HG02588 (cell line): ENCODE measurements around the gene ABCD4.

Source experiments
- ATAC-seq: cut with Tn5 transposase; IDR thresholded peaks from one replicate; pipeline ENCODE4 v1.9.1; 2021; ENCODE audit warnings: mild to moderate bottlenecking, moderate library complexity; ENCODE audit not compliant: unreplicated experiment

Gene ABCD4

DNA sequence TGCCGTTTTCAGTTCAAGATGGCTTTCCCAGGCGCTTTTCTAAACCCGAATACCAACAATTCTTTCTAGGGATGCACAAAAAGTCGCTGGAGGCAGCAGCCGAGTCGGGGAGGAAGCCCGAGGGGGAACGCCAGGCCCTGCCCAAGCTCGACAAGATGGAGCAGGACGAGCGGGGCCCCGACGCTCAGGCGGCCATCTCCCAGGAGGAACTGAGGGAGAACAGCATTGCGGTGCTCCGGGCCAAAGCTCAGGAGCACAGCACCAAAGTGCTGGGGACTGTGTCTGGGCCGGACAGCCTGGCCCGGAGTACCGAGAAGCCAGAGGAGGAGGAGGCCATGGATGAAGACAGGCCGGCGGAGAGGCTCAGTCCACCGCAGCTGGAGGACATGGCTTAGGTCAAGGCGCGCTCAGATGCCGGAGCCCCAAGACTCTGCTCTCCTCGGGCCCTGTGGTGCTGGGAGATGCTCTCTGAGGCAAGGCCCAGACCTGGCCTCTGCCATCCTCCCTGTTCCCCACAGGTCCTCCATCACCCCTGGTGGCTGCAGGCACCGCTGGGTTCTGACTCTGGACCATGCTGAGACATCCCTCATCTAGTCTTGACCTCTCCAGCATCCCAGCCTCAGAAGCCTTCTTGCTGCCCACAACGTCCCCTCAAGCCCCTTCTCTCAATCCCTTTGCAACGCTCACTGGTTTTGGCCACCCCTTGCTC, 42.1 kb downstream of the ABCD4 start:
- no peak for ATAC-seq

DNA sequence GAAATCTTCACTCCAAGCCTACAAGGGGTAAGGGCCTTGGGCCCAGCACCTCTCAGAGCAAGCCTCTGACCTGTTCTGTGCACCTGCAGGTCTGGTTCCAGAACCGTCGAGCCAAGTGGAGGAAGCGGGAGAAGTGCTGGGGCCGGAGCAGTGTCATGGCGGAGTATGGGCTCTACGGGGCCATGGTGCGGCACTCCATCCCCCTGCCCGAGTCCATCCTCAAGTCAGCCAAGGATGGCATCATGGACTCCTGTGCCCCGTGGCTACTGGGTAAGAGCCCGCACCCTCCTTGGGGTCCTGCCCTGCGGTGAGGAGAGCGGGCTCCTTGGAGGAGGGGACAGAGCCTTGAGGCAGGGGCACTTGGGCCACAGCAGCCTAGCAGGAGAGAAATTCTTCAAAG, 43.2 kb downstream of the ABCD4 start:
- no peak for ATAC-seq

DNA sequence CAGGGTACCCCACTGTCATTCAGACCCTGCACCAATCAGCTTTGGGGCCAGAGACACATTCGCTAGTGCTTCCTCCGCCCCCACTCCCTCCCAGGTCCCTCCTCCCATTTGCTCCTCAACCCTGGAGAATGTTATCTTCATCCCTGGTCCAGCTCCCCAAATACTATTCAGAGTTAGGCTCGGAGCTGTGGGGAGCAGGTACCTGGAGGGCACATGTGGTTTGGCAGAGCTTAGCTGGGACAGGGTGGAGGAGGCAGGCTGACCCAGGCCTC, 44.0 kb downstream of the ABCD4 start:
- ATAC-seq, result no peak

- ATAC-seq, result no peak
Observed at GRCh38 chr14:74257941-74258763, 44.6 kb downstream of the ABCD4 start.

GRCh38 chr14:74257078-74257940, 45.4 kb downstream of the ABCD4 start:
- peak; percentile 58 for ATAC-seq

DNA sequence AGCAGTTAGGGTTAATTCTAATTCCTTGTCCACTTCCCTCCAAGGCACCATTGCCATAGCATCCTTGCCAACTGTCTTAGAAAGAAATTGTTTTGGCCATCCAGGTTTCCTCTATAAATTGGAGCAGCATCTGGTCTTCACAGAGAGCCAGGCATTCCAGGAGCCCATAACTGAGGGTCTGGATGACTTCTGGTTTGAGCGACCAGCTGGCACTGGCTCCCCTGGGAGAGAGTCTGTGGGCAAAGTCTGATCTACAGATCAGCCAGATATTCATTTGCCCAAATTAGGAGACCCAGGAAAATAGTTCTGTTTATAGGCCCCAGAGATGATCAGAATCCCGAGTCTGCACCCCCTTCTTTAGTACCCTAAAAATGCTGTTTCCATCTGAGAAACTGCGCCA, 47.5 kb downstream of the ABCD4 start:
- ATAC-seq, result no peak

DNA sequence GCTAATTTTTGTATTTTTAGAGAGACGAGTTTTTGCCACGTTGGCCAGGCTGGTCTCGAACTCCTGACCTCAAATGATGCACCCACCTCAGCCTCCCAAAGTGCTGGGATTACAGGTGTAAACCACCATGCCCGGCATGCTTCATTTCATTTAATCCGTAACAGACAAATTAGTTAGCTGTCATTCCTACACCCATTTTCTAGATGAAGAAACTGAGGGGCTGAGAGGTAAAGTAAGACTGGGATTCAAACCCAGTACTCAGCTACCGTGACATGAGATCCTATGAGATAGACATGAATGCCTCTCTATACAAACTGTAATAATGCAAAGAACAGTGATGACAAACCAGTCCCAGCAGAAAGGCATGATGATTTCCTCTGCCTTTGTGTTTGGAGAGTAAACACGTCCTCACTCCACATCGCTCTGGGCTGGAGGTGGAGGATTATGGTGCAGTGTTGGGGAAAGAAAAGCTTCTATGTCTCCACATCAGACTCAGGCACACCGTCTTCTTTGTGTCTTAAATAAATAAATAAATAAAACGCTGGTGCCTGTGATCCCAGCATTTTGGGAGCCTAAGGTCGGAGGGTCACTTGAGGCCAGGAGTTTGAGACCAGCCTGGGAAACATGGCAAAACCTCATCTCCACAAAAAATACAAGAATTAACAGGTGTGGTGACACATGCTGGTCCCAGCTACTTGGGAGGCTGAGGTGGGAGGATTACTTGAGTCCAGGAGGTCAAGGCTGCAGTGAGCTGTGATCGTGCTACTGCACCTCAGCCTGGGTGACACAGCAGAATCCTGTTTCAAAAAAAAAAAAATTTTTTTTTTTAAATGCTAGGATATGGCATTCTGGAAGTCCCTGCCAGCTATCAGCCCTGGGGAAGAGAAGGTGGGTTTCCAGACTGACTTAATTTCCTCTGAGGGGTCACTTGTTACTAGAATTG, 53.0 kb downstream of the ABCD4 start:
- ATAC-seq, result no peak

GRCh38 chr14:74248017-74248416, 54.7 kb downstream of the ABCD4 start:
- no peak for ATAC-seq

- ATAC-seq, result no peak
Observed at GRCh38 chr14:74246542-74246941, 56.2 kb downstream of the ABCD4 start.

DNA sequence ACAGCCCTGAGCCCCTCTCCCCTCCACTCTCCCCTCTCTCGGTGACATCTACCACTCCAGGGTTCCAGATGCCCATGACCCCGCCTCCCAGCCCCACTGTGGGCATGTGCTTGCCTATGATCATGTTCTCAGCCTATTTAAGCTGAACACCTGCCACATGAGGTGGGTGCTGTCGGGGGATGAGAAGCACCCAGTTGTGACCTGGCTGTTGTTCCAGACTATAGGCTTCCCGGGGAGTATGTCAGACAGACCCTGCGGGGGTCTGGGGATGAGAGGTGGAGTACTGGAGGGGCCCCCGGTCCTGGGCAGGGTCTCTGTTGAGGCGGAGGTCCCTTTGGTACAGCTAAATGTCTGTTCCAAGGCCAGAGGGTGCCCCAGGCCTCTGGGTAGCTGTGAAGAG, 57.4 kb downstream of the ABCD4 start:
- ATAC-seq, result no peak

GRCh38 chr14:74244115-74244514, 58.6 kb downstream of the ABCD4 start:
- ATAC-seq, result no peak

DNA sequence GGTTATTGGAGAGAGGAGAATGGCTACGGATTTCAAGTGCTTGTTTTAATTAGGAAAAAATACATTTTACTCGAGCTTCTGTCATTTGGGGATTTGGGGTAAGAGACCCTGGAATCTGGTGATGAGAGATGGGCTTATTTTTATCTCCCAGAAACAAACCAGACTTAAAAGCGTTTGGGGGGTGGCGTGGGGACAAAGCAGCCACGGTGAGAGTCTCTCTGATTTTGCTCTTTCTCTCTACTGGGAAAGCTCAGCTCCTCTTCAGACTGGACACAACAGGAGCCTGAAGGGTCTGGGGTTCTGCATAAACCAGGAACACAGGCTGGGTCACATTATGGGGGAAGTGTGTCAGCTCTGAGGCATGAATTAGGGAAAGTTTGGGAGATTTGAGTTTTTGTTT, 59.7 kb downstream of the ABCD4 start:
- no peak for ATAC-seq

DNA sequence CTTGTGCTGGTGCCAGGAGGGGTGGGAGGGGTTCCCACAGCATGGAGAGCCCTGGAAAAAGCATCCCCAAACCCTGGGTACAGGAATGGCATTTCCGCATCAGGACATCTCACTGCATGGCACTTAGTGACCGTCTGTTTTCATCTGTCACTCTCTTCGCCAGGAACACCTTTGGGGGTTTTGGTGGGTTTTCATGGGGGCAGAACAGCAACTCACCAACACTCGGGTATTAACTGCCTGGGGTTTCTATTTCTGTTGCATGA, 60.0 kb downstream of the ABCD4 start:
- no peak for ATAC-seq

DNA sequence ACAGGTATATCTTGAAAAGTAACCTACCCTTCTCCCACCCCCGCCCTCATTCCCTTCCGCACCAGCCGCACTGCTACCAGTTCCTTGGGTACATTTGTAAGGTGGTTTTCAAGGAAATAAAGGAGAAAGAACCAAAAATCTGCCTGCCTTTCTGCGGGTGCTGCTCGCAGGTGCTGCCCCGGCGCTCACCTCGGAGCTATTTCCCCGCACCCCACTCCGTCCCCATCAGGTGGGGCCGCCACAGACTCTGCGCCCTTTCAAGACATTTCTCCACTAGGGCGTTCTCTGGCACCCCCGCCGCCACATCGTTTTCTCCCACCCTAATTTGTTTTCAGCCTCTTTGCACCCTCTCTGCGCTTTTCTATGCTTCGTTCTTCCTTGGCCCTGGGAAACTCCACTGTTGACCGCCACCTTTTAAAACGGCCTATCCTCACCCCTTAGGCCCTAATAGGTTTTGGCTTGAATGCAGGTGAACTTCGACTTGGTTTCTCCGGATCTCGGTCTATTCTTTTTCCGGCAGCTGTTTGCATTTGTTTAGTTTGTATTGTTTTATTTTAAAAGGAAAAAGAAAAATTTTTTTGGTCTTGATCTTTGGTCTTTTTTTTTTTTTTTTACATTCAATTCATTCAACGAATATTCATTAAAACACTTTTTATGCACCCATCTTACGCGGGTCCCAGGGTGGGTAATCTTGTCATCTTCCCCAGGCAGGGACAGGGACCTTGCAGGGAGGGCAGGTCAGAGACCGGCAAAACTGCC, 60.5 kb downstream of the ABCD4 start:
- no peak for ATAC-seq

- ATAC-seq, result no peak
Observed at GRCh38 chr14:74241652-74242017, 61.1 kb downstream of the ABCD4 start.

- ATAC-seq, result no peak
Observed at GRCh38 chr14:74240794-74241651, 61.7 kb downstream of the ABCD4 start.

DNA sequence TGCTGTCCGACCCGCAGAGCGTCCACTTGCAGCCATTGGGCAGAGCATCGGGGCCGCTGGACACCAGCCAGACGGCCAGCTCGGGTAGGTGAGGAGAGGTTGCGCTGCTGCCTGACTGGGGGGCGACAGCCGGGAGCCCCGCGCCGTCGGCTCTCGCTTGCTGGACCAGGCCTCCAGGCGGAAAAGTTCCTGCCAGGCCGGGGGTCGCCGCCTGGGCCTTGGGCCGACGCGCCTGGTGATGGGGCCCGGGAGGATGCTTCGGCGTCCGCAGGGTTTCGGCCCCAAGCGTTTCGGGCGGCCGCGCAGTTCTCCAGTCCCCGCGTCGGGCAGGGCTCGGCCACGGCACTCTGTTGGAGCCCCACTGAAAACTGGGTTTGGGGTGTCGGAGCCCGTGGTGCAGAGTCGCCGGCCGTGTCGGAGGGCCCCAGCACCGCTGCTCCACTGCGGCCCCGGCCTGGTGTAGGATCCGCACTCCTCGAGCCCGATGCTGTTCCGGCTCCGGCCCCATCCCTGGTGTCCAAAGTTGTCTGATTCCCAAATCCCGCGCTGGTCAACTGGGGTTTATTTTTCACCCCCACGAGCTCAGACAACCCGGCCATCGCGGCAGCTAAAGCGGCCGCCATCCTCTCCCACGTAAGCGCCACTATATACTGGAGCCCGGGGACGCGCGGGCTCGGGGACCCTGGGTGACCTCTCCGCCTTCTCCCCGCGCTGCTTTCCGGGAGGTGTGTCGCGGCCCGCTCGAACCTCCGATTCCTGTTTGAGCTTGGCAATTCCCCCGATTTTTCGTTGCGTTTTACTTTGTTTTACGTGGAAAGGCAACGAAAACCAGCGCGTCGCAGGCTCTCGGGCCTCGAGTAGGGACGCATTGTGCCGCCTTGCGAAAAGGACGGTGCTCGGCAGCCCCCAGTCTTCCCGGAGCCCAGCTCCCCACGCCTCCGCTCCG, 62.6 kb downstream of the ABCD4 start:
- no peak for ATAC-seq
